GM04504 (cell line): Measurements from ENCODE around the gene PUSL1.

Experiments used
- DNase-seq: peaks from one replicate; pipeline ENCODE4 v3.0.0-alpha.2; 2012; ENCODE audit warnings: low read depth

Gene PUSL1

GRCh38 chr1:1325288-1326074 is 17.1 kb downstream of the PUSL1 start:
- no peak for DNase-seq

GRCh38 chr1:1326075-1326605 is 17.7 kb downstream of the PUSL1 start:
- DNase-seq = no peak

GRCh38 chr1:1327291-1327690 is 18.9 kb downstream of the PUSL1 start:
- DNase-seq = no peak

GRCh38 chr1:1328254-1328653 is 19.9 kb downstream of the PUSL1 start:
- DNase-seq = no peak

DNA sequence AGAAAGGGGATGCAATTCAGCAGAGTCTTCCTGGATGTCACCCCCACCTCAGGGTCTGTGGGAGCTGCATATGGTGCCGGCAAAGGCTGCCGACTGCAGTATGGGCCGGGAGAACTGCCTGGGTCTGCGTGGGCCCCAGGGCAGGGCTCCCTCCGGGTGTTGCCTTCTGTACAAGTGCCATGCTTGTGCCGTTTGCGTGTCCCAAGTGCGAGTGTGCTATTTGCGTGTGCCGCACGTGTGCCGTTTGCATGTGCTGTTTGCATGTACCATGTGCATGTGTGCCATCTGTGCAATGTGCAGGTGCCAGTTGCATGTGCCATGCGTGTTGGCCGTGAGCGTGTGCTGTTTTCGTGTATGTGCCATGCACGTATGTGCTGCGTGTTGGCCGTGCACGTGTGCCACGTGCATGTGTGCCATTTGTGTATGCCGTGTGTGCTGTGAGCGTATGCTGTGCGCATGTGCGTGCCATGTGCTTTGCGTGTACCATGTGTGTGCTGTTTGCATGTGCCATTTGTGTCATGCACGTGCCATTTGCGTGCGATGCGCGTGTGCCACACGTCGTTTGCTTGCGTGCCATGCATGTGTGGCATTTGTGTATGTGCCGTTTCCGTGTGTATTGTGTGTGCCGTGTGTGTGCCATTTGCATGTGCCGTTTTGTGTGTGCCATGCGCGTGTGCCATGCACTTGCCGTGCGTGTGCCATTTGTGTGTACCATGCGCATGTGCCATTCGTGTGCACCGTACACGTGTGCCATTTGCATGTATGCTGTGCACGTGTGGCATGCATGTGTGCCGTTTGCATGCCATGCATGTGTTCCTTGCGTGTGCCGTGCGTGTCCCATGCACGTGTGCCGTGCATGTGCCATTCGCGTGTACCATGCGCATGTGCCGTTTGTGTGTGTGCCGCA is 21.2 kb downstream of the PUSL1 start:
- no peak for DNase-seq

DNA sequence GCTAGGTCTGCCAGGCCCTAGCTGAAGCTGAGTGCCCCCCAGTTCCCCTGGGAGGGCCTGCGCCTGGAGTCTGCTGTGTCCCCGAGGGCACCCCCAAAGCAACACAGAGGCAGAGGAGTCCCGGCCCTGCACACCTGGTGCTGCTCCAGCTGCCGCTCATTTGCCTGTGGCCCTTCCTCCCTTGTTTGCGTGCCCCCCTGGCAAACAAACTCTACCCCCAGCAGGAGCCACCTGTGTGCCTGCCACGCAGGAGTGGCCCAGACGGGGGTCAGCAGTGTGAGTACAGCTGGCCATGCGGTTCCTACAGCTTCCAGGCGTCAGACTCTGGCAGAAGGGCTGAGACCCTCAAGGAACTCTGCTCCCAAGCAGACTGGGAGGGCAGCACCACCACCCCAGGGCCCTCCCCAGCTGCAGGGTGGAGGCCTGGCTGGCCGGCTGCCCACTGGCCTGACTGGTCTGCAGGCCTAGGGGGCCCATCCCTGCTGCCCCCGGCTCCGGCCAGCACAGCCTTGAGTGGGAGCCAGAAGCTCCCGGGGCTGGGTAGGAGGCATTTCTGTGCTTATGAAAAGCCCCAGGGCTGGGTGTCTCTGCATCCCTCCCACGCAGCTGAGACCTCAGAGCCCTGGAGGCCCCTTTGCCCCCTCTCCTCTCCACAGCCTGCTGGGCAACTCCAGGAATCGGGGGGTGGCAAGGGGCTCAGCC is 22.1 kb downstream of the PUSL1 start:
- no peak for DNase-seq

- DNase-seq = no peak
Measured at GRCh38 chr1:1331068-1331965, 22.9 kb downstream of the PUSL1 start, which contains the start of gene TAS1R3. TSS of gene TAS1R3 (plus strand) at chr1:1331280. CDS start at chr1:1331346, 66 bp downstream.

- DNase-seq = no peak
Measured at GRCh38 chr1:1332031-1332755, 23.8 kb downstream of the PUSL1 start.

GRCh38 chr1:1332774-1333480 is 24.5 kb downstream of the PUSL1 start:
- DNase-seq = no peak

GRCh38 chr1:1333551-1334241 is 25.3 kb downstream of the PUSL1 start:
- DNase-seq = no peak

- no peak for DNase-seq
Measured at GRCh38 chr1:1334835-1335234, 26.4 kb downstream of the PUSL1 start.

DNA sequence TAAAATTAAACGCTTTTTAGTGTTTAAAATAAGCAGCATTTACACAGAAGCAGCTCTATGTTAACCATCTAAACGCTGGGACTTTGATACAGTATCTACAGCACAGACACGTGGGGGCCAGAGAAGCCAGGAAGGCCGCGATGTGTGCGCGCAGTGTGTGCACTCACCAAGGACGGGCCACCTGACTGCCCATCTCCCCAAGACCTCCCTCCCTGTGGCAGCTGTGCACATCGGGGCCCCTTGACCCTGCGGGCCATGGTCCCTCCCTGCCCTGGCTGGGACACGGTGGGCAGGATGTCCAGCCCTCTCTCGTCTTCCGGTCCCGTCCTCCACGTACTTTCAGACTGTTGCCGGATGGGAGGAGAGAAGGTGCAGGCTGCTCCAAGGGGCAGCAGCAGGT is 26.9 kb downstream of the PUSL1 start:
- no peak for DNase-seq

DNA sequence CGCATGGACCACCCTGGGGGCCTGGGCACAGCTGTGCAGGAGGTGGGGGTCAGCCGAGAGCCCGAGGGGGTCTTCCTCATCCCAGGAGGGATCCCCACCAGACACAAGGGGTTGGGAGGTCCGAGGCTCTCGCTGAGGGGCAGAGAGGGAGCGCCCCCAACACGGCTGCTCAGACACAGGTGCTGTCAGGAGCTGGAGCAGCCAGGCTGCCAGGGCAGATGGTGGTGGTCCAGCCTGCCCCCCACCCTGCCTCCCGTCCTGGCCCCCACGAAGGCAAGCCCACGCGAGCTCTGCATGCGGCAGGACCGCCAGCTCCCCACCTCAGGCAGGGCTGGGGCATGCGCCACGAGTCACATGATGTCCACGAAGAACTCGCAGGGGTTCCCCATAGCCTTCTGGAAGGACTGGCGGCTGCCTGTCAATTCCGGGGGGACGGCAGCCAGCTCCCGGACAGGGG is 27.4 kb downstream of the PUSL1 start:
- DNase-seq = no peak

DNA sequence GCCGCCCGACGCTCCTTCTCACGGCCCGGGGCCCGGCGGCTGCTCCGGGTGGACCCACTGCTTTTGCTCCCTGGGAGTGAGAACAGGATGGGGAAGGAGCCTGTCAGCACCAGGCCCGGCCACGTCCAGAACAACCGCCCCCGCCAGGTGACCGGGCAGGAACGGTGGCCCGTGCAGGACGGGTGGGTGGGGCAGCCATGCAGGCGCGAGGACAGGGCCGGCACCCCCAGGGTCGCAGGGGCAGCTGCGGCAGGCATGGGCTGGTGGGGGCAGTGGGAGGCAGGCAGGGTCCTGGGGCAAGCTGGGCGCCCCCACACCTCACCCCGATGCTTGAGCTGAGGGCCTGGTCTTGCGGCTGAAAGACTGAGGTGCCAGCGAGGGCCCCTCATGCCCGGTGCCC is 28.0 kb downstream of the PUSL1 start:
- no peak for DNase-seq

- DNase-seq = no peak
Measured at GRCh38 chr1:1336931-1337792, 28.8 kb downstream of the PUSL1 start.

DNA sequence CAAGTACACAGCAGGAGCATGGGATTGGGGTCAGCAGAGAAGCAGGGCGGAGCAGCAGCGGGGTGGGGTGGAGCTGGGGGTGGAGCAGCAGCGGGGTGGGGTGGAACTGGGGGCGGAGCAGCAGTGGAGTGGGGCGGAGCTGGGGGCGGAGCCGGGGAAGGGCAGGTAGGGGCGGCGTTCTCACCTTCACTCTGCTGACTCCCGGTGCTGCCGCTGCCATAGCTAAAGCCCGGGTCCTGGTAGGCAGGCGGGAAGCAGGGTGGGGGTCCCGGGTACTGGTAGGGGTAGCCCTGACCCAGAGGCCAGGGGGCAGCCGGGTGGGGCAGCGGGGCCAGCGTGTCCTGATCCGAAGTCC is 29.4 kb downstream of the PUSL1 start:
- DNase-seq = no peak

DNA sequence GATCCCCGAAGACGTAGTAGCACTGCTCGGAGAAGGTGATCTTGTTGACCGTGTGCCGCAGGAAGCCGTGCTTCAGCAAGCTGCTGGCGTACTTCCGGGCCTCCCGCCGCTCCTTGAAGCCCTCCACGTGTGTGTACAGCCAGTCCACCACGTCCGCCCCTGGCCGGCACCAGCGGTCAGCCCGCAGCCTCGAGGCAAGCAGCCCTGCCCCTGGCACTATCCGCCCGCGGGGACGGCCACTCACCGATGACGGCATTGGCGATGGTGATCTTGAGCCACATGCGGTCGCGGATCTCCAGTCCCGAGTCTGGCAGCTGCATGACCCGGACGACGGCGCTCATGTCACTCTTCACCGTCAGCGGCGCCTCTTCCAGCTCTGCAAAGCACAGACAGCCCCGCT is 29.9 kb downstream of the PUSL1 start:
- no peak for DNase-seq

DNA sequence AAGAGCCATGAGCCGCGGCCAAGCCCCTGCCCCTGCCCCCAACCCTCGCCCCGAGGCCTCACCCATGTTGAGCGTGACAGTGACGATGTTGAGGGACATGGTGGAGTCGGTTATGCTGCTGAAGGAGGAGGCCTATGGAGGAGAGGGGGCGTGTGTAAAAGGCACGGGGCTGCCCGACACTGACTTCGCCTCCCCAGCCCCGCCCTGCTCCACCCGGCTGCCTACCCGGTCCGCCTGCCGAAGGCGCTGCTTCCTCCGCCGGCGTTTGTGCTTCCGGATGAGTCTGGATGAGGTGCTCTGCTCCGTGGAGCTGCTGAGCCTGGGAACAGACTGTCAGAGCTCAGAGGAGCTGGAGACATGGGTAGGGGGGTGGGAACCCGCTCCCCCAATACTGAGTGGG is 31.8 kb downstream of the PUSL1 start:
- no peak for DNase-seq
